T47D (cell line): ENCODE results near the gene TFCP2L1.

Experiments used
- DNase-seq, 2 experiments: peaks; one replicate each; pipeline versions ENCODE4 v3.0.0 to v3.0.0-alpha.2; 2011 to 2012; ENCODE audit warnings: low read depth in 1 of 2, low spot score in 1 of 2
- JUND ChIP-seq: IDR thresholded peaks from 2 replicates; pipeline ENCODE4 v1.6.1; 2012; ENCODE audit warnings: low read depth
- in situ Hi-C: cut with HindIII; loops from 2 replicates; pipeline ENCODE4 v1.10.0; 2016; ENCODE audit warnings: low sequenced_read_pairs, low pct_unique_long_range_greater_than_20kb

The TFCP2L1 gene

GRCh38 chr2:121289271-121289670, 4.3 kb upstream of the TFCP2L1 start:
- in situ Hi-C loops: no loop called here
- TF ChIP-seq JUND: no peak
- DNase-seq: no peak

GRCh38 chr2:121288454-121289231, 3.6 kb upstream of the TFCP2L1 start:
- in situ Hi-C loops: no loop called here
- no peak for DNase-seq
- no peak for TF ChIP-seq JUND

- DNase-seq: no peak
- in situ Hi-C loops: no loop called here
- TF ChIP-seq JUND: no peak
These were observed 3.0 kb upstream of the TFCP2L1 start for GRCh38 chr2:121287956-121288355.

GRCh38 chr2:121287146-121287798, 2.3 kb upstream of the TFCP2L1 start:
- no peak for DNase-seq
- in situ Hi-C loops: no loop called here
- no peak for TF ChIP-seq JUND

DNA sequence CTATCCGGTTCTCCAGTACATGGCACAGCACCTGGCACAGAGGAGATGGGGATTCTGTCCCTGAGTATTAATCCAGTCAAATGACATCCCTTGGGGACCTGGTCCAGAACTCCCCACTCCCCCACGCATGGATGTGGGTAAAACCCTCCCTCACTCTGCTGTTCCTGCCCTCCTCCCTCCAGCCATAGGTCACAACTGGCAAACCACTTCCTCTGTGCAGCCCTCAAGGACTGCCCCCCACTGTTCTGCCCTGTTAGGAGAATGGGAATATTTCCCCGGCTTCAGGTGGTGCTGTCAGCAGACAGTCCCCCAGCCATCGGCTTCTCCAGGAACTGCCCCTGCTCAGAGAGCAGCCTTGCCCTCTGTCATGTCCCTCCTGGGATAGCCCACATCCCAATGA, 1.5 kb upstream of the TFCP2L1 start:
- no peak for TF ChIP-seq JUND

GRCh38 chr2:121285926-121286325, 924 bp upstream of the TFCP2L1 start:
- no peak for DNase-seq
- in situ Hi-C loops: no loop called here
- no peak for TF ChIP-seq JUND

More for the DNA sequence above, 1.5 kb upstream of the TFCP2L1 start:
- DNase-seq: no peak
- in situ Hi-C loops: no loop called here

DNA sequence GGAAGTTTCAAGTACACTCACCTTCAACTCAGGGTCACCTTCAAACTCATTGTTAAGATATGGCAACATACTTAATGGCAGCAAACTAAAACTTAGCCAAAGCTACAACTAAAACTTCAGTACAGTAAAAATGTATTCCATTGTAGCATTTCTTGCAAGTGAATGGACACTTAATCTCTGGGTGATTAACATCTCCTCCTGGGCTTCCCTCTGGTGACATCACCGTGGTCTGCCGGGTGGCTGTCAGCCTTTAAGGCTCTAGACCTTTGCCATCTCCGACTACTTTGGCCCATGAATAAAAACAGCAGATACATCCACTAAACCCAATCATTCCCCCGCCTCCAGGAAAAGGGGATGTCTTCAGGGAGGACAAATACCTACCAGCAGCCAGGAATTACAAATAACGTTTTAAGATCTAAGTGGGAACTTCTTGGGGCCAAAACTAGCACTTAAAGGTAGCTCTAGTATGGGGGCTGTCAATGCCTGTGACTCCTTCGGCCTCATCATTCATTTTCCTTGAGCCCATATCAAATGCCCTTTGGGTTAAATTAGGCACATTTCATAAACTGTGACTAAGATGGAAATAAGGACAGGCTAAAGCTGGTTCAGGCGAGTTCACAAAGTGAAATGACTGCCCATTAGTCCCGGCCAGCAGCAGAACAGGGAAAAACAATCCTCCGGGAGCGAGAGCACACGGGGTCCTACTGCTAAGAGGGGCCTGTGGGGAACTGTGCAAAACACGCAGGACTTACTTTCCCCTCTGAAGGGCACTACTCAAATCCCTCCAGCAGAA, 1.1 kb downstream of the TFCP2L1 start:
- no peak for TF ChIP-seq JUND
- in situ Hi-C loops: no loop called here
- DNase-seq: no peak

- no peak for DNase-seq
- no peak for TF ChIP-seq JUND
- in situ Hi-C loops: no loop called here
These were observed 2.1 kb downstream of the TFCP2L1 start for GRCh38 chr2:121282800-121283385.

GRCh38 chr2:121281694-121282093, 3.3 kb downstream of the TFCP2L1 start:
- no peak for DNase-seq
- in situ Hi-C loops: no loop called here
- no peak for TF ChIP-seq JUND

DNA sequence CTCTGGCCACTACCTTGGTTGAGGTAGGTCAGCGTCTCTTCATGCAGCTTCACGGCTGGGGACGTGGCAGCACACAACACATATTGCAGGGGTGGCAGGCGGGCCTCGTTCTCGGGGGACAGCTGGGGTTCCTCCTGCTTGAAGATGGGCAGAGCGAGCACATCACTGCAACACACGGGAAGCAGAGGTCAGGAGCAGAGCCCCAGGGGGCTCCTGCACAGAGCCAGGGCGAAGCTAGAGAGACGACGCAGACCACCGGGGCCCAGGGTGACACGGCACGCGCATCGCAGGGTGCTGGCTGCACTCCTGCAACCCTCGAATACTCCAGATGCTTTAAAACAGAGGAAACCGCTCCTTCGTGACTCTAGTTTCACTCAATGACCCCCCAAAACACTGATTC, 3.9 kb downstream of the TFCP2L1 start:
- no peak for TF ChIP-seq JUND
- DNase-seq: no peak
- in situ Hi-C loops: no loop called here

- DNase-seq: no peak
- TF ChIP-seq JUND: no peak
- in situ Hi-C loops: no loop called here
These were observed 5.4 kb downstream of the TFCP2L1 start for GRCh38 chr2:121279476-121280220.

DNA sequence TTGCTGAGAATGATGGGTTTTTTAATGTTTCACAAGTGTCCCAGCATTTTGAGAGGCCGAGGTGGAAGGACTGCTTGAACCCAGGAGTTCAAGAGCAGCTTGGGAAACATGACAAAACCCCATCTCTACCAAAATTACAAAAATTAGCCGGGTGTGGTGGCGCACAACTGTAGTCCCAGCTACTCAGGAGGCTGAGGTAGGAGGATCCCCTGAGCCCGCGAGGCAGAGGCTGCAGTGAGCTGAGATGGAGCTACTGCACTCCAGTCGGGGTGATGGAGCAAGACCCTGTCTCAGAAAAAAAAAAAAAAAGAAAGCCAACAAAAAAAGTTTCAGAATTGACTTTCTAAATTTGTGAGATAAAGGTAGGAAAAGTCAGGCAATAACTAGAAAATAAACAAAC, 8.7 kb downstream of the TFCP2L1 start:
- TF ChIP-seq JUND: no peak
- no peak for DNase-seq
- in situ Hi-C loops: no loop called here
